Left lung (tissue), 10 donors: Measurements from ENCODE around the gene HIF1AN. TPM values are rescaled to one million over a fixed set of nuclear protein-coding genes. Genes with fewer than 3 reads are reported as not detected.

Experiments
- ATAC-seq: fragments of 200-7000 bp; cut with Tn5 transposase; one replicate; pipeline ENCODE4 v1.9.1; 2020; ENCODE audit warnings: moderate library complexity
- DNase-seq, 4 donors: peaks; one replicate each; pipeline ENCODE4 v3.0.0-alpha.2; 2013 to 2020
- H3K27ac ChIP-seq, 2 donors: fragments of 200-600 bp; sonication (generic) in 1 of 2; one replicate each; pipeline versions ENCODE4 v1.5.0 to v1.8.0; 2020 to 2021
- H3K27me3 ChIP-seq, 2 donors: fragments of 200-600 bp; sonication (generic) in 1 of 2; one replicate each; pipeline versions ENCODE4 v1.5.0 to v1.8.0; 2020 to 2021
- H3K36me3 ChIP-seq, 2 donors: fragments of 200-600 bp; sonication (generic) in 1 of 2; one replicate each; pipeline versions ENCODE4 v1.5.0 to v1.8.0; 2020 to 2021
- H3K4me1 ChIP-seq, 2 donors: fragments of 200-600 bp; one replicate each; pipeline ENCODE4 v1.8.0; 2021
- H3K4me3 ChIP-seq, 2 donors: fragments of 200-600 bp; sonication (generic) in 1 of 2; one replicate each; pipeline versions ENCODE4 v1.5.0 to v1.8.0; 2020 to 2021; ENCODE audit warnings: mild to moderate bottlenecking in 1 of 2
- H3K9me3 ChIP-seq, 2 donors: fragments of 200-600 bp; sonication (generic) in 1 of 2; one replicate each; pipeline versions ENCODE4 v1.5.0 to v1.8.0; 2020 to 2021
- intact Hi-C, 2 donors: fragments of 100-400 bp; cut with DNase I; formaldehyde crosslinking; loops; one replicate each; pipeline versions ENCODE4 v1.11.2 to v1.14.2; 2022
- polyA plus RNA-seq, 6 donors: library from polyadenylated mRNA; unstranded; fragments of 120-200 nt; gene quantifications; one replicate each; pipeline ENCODE4 v1.2.1, GENCODE V29; 2013; ENCODE audit not compliant: insufficient read length in 6 of 6
- total RNA-seq, 2 donors: library from RNA; stranded (reverse); fragmentation: NEBNext Ultra II Directional; extraction: Animal tissue kit (Norgen Biotek cat#: 25700); gene quantifications; one replicate each; pipeline ENCODE4 v1.2.1, GENCODE V29; 2021
- TF ChIP-seq, protein P1 (sequence below), 2 donors: fragments of 200-600 bp; sonication (generic) in 1 of 2; IDR thresholded peaks; one replicate each; pipeline versions ENCODE4 v1.5.0 to v1.8.0; 2021; ENCODE audit warnings: antibody characterized with exemption in 2 of 2
- donor health status: DM: no; HTN: yes; CAD: no.
- donor health status: DM: no; HTN: no; CAD: no.

The HIF1AN gene
- total and polyA plus RNA-seq, 8 donors: 35.7 to 41.5 (median 37.9) TPM

- no peak for ATAC-seq
- no peak for DNase-seq
- peaks cover 5 to 21% of the 10 kb centered on the region in 2 donors for H3K4me1 ChIP-seq
- TF ChIP-seq, protein P1, sequence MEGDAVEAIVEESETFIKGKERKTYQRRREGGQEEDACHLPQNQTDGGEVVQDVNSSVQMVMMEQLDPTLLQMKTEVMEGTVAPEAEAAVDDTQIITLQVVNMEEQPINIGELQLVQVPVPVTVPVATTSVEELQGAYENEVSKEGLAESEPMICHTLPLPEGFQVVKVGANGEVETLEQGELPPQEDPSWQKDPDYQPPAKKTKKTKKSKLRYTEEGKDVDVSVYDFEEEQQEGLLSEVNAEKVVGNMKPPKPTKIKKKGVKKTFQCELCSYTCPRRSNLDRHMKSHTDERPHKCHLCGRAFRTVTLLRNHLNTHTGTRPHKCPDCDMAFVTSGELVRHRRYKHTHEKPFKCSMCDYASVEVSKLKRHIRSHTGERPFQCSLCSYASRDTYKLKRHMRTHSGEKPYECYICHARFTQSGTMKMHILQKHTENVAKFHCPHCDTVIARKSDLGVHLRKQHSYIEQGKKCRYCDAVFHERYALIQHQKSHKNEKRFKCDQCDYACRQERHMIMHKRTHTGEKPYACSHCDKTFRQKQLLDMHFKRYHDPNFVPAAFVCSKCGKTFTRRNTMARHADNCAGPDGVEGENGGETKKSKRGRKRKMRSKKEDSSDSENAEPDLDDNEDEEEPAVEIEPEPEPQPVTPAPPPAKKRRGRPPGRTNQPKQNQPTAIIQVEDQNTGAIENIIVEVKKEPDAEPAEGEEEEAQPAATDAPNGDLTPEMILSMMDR (IDR thresholded peaks at IDR 0.05): no peak
- H3K9me3 ChIP-seq: no peaks in the 10 kb centered on the region
- peaks cover 0 to 5% of the 10 kb centered on the region in 2 donors for H3K27me3 ChIP-seq
- no peak overlapping the region for H3K27ac ChIP-seq
- H3K36me3 ChIP-seq: peaks cover 0 to 54% of the 10 kb centered on the region in 2 donors
- no peak overlapping the region for H3K4me3 ChIP-seq
- intact Hi-C loops: no loop called here
These were observed 11.1 kb upstream of the HIF1AN start for GRCh38 chr10:100524638-100525037.

DNA sequence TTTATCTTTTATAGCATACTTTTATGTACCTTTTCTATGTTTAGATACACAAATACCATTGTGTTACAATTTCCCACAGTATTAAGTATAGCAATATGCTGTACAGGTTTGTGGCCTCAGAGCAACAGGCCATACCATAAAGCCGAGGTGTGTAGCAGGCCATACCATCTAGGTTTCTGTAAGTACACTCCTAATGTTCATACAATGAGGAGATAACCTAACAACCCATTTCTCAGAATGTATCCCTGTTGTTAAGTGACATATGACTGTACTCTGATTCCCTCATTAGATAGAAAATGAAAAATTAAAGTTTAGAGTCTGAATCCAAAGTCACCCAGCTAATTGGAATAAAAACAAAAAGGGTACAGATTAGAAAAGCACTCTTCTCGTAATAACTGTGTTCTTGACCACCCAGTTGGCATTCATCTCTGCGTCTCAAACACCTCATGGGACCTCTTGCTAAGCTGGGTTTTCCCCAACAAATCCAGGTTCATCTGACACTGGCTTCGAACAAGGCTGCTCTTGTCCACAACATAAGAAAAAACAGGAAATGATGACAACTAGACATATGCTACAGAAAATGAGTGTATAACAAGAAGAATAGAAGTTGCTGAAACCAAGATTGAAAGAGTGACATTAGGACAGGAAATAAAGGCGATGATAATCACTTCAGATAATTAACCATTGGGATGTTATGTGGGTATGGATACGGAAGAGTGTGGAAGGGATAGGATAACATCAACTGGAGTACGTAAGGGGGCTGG lies 7.4 kb upstream of the HIF1AN start:
- ATAC-seq: no peak
- Histone ChIP-seq H3K9me3 (no peaks in the 10 kb centered on the region), H3K27ac (no peak overlapping the region), H3K27me3 (no peaks in the 10 kb centered on the region), H3K36me3 (peaks cover 0 to 39% of the 10 kb centered on the region in 2 donors), H3K4me1 (peaks cover 4 to 22% of the 10 kb centered on the region in 2 donors), H3K4me3 (peak overlapping the region; percentile 86 to 94)
- intact Hi-C loops: no loop called here
- DNase-seq: no peak
- TF ChIP-seq, protein P1 (IDR thresholded peaks at IDR 0.05): no peak

GRCh38 chr10:100528921-100529474 lies 6.7 kb upstream of the HIF1AN start:
- no peak for DNase-seq
- intact Hi-C loops: no loop called here
- no peak for ATAC-seq

DNA sequence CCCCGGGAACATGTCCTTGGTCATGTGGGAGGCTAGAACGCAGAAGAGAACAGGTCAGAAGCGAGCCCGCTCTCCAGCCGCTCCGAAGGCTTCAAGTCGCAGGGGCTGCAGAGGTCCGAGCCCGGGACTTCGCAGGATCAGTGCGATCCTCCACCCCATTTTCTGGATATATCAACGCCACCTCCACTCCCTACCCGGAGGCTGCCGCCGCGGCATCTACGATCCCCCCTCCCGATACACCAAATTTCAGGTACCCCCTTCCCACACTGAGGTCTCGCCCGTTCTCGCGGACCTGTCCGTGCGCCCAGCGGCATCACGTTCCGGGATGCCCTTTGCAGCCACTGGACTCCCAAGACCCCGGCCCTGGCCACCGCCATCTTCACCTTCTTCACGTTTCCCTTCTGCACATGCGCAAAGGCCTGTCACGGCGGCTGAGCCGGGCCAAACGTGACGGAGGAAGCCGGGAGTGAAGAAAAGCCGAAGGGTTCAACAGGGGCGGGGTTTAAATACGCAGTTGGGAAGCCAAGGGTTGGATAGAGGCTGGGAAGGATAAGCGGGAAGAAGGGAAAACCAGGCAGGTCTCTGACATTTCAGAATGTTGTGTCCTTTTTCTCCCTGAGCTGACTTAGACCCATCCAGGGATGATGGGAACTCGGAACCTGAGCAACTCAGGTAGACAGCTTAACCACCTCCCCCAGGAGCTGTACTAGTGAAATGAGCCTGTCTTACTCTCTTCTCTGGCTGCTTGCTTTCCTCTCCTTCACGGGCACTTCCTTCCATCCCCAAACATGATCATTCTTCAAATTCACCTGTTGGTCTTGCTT lies 6.1 kb upstream of the HIF1AN start, which contains the start of gene NDUFB8:
Gene NDUFB8 (minus strand): TSS at position 397 of the 824 bp plus-strand sequence. CDS start 20 bp downstream, at position 377.
- peaks cover 4 to 22% of the 10 kb centered on the region in 2 donors for H3K4me1 ChIP-seq
- H3K27me3 ChIP-seq: no peaks in the 10 kb centered on the region
- TF ChIP-seq, protein P1 (IDR thresholded peaks at IDR 0.05): no peak
- intact Hi-C loops: no loop called here
- peak within 1 kb of the TSS; percentile 50 to 75 for H3K27ac ChIP-seq
- DNase-seq: peak; percentile 82 to 95 (median 91)
- H3K36me3 ChIP-seq: peaks cover 0 to 25% of the 10 kb centered on the region in 2 donors
- H3K9me3 ChIP-seq: no peaks in the 10 kb centered on the region
- H3K4me3 ChIP-seq: peak within 1 kb of the TSS; percentile 86 to 94
- peak; percentile 92 for ATAC-seq

More at GRCh38 chr10:100528921-100529474, 6.7 kb upstream of the HIF1AN start:
- H3K27ac ChIP-seq: peak overlapping the region; percentile 50 to 75
- H3K4me1 ChIP-seq: peaks cover 4 to 22% of the 10 kb centered on the region in 2 donors
- H3K36me3 ChIP-seq: peaks cover 0 to 32% of the 10 kb centered on the region in 2 donors
- TF ChIP-seq, protein P1 (IDR thresholded peaks at IDR 0.05): no peak
- H3K4me3 ChIP-seq: peak overlapping the region; percentile 86 to 94
- H3K27me3 ChIP-seq: no peaks in the 10 kb centered on the region
- no peaks in the 10 kb centered on the region for H3K9me3 ChIP-seq
